MM.1S (cell line): ENCODE results near the gene WFIKKN1.

Experiments
- DNase-seq: peaks from one replicate; pipeline ENCODE4 v3.0.0-alpha.2; 2015
- H2AFZ ChIP-seq: fragments of 300-600 bp; sonication (generic); 2 replicates; pipeline ENCODE4 v1.6.0; 2016; ENCODE audit warnings: antibody characterized with exemption, low read length
- H3F3A ChIP-seq: fragments of 300-600 bp; sonication (generic); 2 replicates; pipeline ENCODE4 v1.6.1; 2016; ENCODE audit warnings: mild to moderate bottlenecking, antibody characterized with exemption, low read length, moderate library complexity, mixed read lengths; ENCODE audit not compliant: insufficient read depth
- H3K27ac ChIP-seq: fragments of 300-600 bp; sonication (generic); 2 replicates; pipeline ENCODE4 v1.5.1; 2016; ENCODE audit warnings: mild to moderate bottlenecking, low read length
- H3K27me3 ChIP-seq: fragments of 300-600 bp; sonication (generic); replicated peaks from 2 replicates; pipeline ENCODE4 v1.6.0; 2016; ENCODE audit warnings: low read length; ENCODE audit not compliant: insufficient read depth
- H3K36me3 ChIP-seq: fragments of 300-600 bp; sonication (generic); replicated peaks from 2 replicates; pipeline ENCODE4 v1.6.1; 2016; ENCODE audit warnings: mild to moderate bottlenecking, low read length, mixed read lengths; ENCODE audit not compliant: insufficient read depth
- H3K4me1 ChIP-seq: fragments of 300-600 bp; sonication (generic); 2 replicates; pipeline ENCODE4 v1.6.1; 2016; ENCODE audit warnings: low read length, mixed read lengths
- H3K4me2 ChIP-seq: fragments of 300-600 bp; sonication (generic); 2 replicates; pipeline ENCODE4 v1.6.0; 2016; ENCODE audit warnings: low read depth, low read length
- H3K4me3 ChIP-seq: fragments of 300-600 bp; sonication (generic); 2 replicates; pipeline ENCODE4 v1.5.1; 2016; ENCODE audit warnings: low read length, mixed read lengths
- H3K79me2 ChIP-seq: fragments of 300-600 bp; sonication (generic); 2 replicates; pipeline ENCODE4 v1.6.1; 2016; ENCODE audit warnings: mixed run types, low read length, mixed read lengths
- H3K9ac ChIP-seq: fragments of 300-600 bp; sonication (generic); 2 replicates; pipeline ENCODE4 v1.6.1; 2016; ENCODE audit warnings: low read length, mixed read lengths
- H3K9me2 ChIP-seq: fragments of 300-600 bp; sonication (generic); replicated peaks from 2 replicates; pipeline ENCODE4 v1.6.1; 2016; ENCODE audit warnings: mild to moderate bottlenecking, low read length, mixed read lengths; ENCODE audit not compliant: insufficient read depth
- H3K9me3 ChIP-seq: fragments of 300-600 bp; sonication (generic); replicated peaks from 2 replicates; pipeline ENCODE4 v1.6.1; 2016; ENCODE audit warnings: mild to moderate bottlenecking, low read length, mixed read lengths; ENCODE audit not compliant: insufficient read depth
- H4K20me1 ChIP-seq: fragments of 300-600 bp; sonication (generic); 2 replicates; pipeline ENCODE4 v1.6.1; 2016; ENCODE audit warnings: mild to moderate bottlenecking, low read length, moderate library complexity, mixed read lengths; ENCODE audit not compliant: insufficient read depth
- EZH2 ChIP-seq: fragments of 300-600 bp; sonication (generic); optimal IDR thresholded peaks from 2 replicates; pipeline ENCODE3; 2017; ENCODE audit warnings: low read depth, mild to moderate bottlenecking, antibody characterized with exemption, low read length, mixed read lengths
- EZH2phosphoT487 ChIP-seq: fragments of 300-600 bp; sonication (generic); IDR thresholded peaks from 2 replicates; pipeline ENCODE4 v1.6.1; 2018; ENCODE audit warnings: antibody characterized with exemption, low read length
- TF ChIP-seq, protein P1 (sequence below): fragments of 300-600 bp; sonication (generic); IDR thresholded peaks from 2 replicates; pipeline ENCODE4 v1.5.1; 2016; ENCODE audit warnings: antibody characterized with exemption, low read length, mixed read lengths

The WFIKKN1 gene

GRCh38 chr16:651844-652243, 21.1 kb downstream of the WFIKKN1 start:
- Histone ChIP-seq H3K9me3 (no peaks in the 10 kb centered on the region), H3K4me3 (no peak overlapping the region), H3K4me1 (peaks cover 4% of the 10 kb centered on the region; the same call in 1 of the 2 replicates), H3K36me3 (no peaks in the 10 kb centered on the region), H4K20me1 (no peaks in the 10 kb centered on the region), H3K79me2 (peaks cover 36% of the 10 kb centered on the region), H3K4me2 (no peak overlapping the region), H3K27ac (no peak overlapping the region), H2AFZ (no peak overlapping the region), H3K9me2 (no peaks in the 10 kb centered on the region), H3K9ac (no peak overlapping the region), H3K27me3 (no peaks in the 10 kb centered on the region), H3F3A (peaks cover 20% of the 10 kb centered on the region)
- no peak for TF ChIP-seq EZH2
- no peak for TF ChIP-seq EZH2phosphoT487
- TF ChIP-seq, protein P1, sequence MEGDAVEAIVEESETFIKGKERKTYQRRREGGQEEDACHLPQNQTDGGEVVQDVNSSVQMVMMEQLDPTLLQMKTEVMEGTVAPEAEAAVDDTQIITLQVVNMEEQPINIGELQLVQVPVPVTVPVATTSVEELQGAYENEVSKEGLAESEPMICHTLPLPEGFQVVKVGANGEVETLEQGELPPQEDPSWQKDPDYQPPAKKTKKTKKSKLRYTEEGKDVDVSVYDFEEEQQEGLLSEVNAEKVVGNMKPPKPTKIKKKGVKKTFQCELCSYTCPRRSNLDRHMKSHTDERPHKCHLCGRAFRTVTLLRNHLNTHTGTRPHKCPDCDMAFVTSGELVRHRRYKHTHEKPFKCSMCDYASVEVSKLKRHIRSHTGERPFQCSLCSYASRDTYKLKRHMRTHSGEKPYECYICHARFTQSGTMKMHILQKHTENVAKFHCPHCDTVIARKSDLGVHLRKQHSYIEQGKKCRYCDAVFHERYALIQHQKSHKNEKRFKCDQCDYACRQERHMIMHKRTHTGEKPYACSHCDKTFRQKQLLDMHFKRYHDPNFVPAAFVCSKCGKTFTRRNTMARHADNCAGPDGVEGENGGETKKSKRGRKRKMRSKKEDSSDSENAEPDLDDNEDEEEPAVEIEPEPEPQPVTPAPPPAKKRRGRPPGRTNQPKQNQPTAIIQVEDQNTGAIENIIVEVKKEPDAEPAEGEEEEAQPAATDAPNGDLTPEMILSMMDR = no peak
- DNase-seq = no peak

DNA sequence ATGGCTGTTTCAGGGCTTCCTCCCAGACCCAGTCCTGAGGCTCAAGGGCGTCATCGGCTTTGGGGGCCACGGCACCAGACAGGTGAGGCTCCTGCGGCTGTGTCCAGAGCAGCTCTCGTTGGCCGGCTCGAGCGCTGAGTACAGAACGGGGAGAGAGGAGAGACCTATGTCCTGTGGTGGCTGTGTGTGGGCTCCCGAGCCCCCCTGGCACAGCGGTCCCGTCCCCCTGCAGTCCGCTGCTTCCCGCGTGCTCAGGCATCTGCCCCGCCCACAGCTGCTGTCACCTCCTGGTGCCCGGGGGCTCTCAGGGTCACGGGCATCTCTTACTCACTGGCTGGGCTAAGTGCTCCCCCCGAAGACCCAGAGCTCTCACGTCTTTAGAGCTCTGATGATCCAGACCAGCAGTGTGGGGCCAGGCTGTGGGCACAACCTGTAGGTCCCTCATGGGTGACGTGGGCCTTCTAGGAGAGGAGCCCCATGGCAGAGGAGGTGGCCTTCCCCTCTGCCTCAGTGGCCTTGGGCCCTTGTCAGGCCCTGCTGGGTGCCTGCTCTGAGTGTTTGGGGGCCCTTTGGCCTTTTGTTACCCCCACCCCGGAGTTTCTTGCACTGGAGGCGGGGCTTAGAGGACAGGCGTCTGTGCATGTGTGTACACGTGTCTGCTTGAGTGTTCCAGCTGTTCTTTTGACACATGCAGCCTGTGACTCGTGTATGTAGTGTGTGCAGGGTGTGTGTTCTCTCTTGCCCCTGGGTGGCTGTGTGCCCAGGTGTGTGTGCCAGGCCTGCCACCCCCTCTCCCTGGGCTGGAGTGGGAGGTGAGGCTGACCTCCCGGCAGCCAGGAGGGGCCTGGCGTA, 21.9 kb downstream of the WFIKKN1 start:
- Histone ChIP-seq H3K9ac (no peak overlapping the region), H3K9me2 (no peaks in the 10 kb centered on the region), H3K79me2 (peaks cover 27% of the 10 kb centered on the region), H3K4me1 (no peaks in the 10 kb centered on the region; the same call in 1 of the 2 replicates), H3K4me3 (no peak overlapping the region), H2AFZ (no peak overlapping the region), H3K9me3 (no peaks in the 10 kb centered on the region), H3K36me3 (no peaks in the 10 kb centered on the region), H3K27ac (no peak overlapping the region), H3K4me2 (no peak overlapping the region), H4K20me1 (no peaks in the 10 kb centered on the region), H3K27me3 (no peaks in the 10 kb centered on the region), H3F3A (peaks cover 12% of the 10 kb centered on the region)
- no peak for DNase-seq
- TF ChIP-seq, protein P1 = no peak
- no peak for TF ChIP-seq EZH2
- TF ChIP-seq EZH2phosphoT487 = no peak

DNA sequence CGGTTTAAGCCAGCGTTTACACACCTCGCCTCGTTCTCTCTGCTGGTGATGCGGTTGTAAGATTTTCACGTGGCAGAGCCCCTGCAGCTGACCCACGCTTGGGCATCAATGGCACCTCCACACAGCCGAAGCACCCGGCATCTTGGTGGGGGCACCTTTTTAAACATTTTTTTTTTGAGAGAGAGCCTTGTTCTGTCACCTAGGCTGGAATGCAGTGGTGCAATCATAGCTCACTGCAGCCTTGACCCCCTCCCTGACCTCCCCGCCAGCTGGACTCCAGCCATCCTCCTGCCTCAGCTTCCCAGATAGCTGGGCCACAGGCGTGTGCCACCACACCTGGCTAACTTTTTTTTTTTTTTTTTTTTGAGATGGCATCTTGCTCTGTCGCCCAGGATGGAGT, 23.2 kb downstream of the WFIKKN1 start:
- H3K4me1 ChIP-seq = no peaks in the 10 kb centered on the region; the same call in 1 of the 2 replicates
- peaks cover 14% of the 10 kb centered on the region for H3K79me2 ChIP-seq
- H3F3A ChIP-seq = no peaks in the 10 kb centered on the region
- H4K20me1 ChIP-seq = no peaks in the 10 kb centered on the region
- no peak overlapping the region for H3K4me3 ChIP-seq
- no peak overlapping the region for H3K4me2 ChIP-seq
- H3K27me3 ChIP-seq = no peaks in the 10 kb centered on the region
- no peak for TF ChIP-seq EZH2
- TF ChIP-seq, protein P1 = no peak
- TF ChIP-seq EZH2phosphoT487 = no peak
- no peaks in the 10 kb centered on the region for H3K36me3 ChIP-seq
- H3K9me2 ChIP-seq = no peaks in the 10 kb centered on the region
- no peak overlapping the region for H3K9ac ChIP-seq
- no peak for DNase-seq
- H3K9me3 ChIP-seq = no peaks in the 10 kb centered on the region
- H2AFZ ChIP-seq = no peak overlapping the region
- no peak overlapping the region for H3K27ac ChIP-seq
